ENCODE measurements around the gene CLIC5. TPM values are rescaled to one million over a fixed set of nuclear protein-coding genes. Genes with fewer than 3 reads are reported as not detected.

The CLIC5 gene
- total RNA-seq, 2 experiments from 2014 or later, result 6.0 to 6.4 TPM

DNA sequence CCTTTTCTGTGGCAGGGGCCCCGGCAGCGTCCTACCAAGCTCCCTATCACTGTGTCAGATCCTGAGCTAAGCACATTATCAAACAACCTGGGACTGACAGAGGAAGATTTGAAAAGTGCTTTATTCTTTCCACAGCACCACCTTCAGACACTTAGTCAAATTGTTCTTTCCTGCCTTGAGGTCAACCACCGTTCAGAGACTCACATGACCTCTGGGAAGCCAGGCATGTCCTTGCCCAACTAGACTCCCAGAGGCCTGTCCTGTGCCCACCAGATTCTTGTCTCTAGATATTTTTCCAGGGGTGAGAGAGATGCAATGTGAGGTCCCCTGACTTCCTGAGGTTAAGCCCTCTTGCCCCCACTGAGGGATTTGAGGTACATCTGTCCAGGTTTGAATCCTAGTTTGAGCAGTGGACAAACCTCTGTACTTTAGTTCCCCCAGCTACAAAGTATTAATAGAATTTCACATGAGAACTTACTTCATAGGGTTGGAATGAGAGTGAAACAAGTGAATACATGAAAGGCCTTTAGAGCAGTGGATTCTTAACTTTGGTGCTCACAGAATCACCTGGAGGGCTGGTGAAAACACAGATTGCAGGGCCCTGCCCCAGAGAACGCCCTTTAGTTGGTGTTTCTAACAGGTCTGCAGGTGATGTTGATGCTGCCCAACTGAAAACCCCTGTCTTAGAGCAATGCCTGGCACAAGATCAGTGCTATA lies 179.8 kb downstream of the CLIC5 start:
- peak overlapping the region; percentile 65 for H3K27ac Mint-ChIP-seq
- POLR2A ChIA-PET, result no interaction called here

DNA sequence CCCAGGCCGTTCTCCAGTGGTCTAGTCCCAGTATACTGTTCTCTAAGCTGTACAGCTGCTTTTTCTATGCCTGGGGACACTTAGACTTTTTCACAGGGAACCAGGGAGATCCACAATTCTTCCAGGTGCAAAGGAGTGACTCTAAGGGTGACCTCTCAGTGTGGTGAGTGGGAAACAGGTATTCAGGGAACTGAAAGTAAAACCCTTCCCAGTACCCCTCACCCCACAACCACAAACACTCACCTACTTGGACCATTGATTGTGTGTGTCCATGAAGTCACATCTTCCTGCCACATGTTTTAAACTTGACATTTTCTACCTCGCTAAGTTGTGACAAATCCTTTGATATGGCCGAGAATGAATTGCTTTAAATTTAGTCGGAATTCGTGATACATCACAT lies 183.6 kb downstream of the CLIC5 start:
- POLR2A ChIA-PET, result no interaction called here
- H3K36me3 Mint-ChIP-seq, result peaks cover 4% of the 10 kb centered on the region

More for the DNA sequence above, 179.8 kb downstream of the CLIC5 start:
- H3K9me3 Mint-ChIP-seq, result no peaks in the 10 kb centered on the region
- H3K4me3 Mint-ChIP-seq, result no peak overlapping the region
- peaks cover 2% of the 10 kb centered on the region for H3K27me3 Mint-ChIP-seq
- peaks cover 44% of the 10 kb centered on the region for H3K4me1 Mint-ChIP-seq
- ATAC-seq (ENCODE audit: low read depth) (no peak), DNase-seq (no peak)
- H3K36me3 Mint-ChIP-seq, result no peaks in the 10 kb centered on the region

More for the DNA sequence above, 183.6 kb downstream of the CLIC5 start:
- DNase-seq (no peak), ATAC-seq (ENCODE audit: low read depth) (no peak)
- Mint-ChIP-seq H3K9me3 (no peaks in the 10 kb centered on the region), H3K4me1 (peaks cover 41% of the 10 kb centered on the region), H3K4me3 (no peak overlapping the region), H3K27ac (no peak overlapping the region), H3K27me3 (no peaks in the 10 kb centered on the region)

Other genes starting within 250 kb of the CLIC5 start
- 1 to 10 TPM; 9.0 to 9.3 TPM for gene ENPP4, start 114.1 kb upstream of the CLIC5 start, total RNA-seq
- 1 to 10 TPM; 1.4 to 2.0 TPM for gene ENPP5, start 155.1 kb upstream of the CLIC5 start, total RNA-seq

Measured in activated naive CD8-positive, alpha-beta T cell treated with anti-CD3 and anti-CD28 coated beads, Interleukin-2, amount 10 ng/mL, durations not matched to agents 7 days and 5 days (primary cell).